Suppressor macrophage treated with lipopolysaccharide for 1 hour (primary cell): ENCODE results near the gene IER2.
A peak's percentile ranks its signal among the peaks of the same experiment; 100 is the strongest.

Source experiments
- DNase-seq, 3 donors: peaks; one replicate each; pipeline ENCODE4 v3.0.0-alpha.2; 2020 to 2022

Gene IER2

DNA sequence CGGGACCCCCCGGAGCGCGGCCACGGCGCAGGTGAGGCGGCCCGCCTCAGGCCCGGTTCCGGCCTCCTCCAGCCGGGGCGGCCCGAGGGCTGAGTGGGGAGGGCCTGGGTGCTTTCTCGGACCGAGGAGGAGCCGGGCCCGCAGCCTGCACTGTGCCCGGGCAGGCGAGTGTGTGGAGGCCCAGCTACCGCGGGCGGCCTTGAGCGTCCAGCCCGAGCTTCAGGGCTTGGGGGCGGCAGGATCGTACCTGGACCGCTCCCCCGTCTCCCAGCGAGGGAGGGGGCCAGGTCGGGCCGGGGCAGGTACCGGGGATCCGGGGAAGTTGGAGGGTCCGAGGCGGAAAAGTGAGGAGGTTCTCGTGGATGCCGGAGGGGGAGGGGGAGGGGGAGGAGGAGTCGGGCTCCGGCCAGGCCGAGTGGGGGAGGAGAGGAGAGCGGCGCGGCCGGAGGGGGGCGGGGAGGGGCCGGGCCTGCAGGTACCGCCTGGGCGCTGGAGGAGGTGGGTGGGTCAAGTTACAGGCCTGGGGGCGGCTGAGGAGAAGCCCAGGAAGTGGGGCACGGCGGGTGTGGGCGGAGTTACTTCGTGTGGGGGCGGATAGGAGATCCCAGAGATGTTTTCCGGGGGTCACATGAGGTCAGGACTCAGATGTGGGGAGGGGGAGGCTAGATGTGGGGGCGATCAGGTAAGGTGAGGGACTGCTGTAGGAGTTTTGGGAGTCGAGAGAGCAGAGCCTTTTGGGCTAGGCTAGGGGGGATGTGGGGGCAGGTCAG is 31.6 kb upstream of the IER2 start:
- peak; percentile 43 to 63 (median 59) for DNase-seq

GRCh38 chr19:13119627-13120026 is 30.6 kb upstream of the IER2 start:
- DNase-seq = peak; percentile 79 to 85 (median 83)

DNA sequence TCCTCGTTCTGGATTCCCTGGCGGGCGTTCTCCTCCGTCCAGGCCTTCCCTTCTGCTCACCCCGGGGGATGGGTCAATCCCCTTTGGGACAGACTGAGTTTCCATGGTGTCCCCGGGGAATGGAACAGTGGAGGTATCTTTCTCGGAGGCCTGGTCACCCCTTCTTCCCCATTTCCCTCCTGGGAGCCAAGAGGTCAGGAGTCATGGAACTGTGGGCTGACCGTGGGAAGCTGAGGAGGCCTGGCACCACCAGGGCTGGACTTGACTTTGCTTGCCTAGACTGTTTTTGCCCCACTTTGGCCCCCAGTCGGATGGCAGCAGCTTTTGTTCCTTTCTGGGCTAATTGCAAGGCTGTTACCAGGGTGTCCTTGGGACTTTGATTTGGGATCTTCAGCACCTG is 30.2 kb upstream of the IER2 start:
- DNase-seq = peak; percentile 22 to 51 (median 38)

- no peak for DNase-seq
These were observed 29.4 kb upstream of the IER2 start for GRCh38 chr19:13120817-13121216.

- DNase-seq = no peak
These were observed 28.5 kb upstream of the IER2 start for GRCh38 chr19:13121551-13122274.

GRCh38 chr19:13122275-13122878 is 27.8 kb upstream of the IER2 start:
- peak in 1 of 3 donors; percentile 33 for DNase-seq

DNA sequence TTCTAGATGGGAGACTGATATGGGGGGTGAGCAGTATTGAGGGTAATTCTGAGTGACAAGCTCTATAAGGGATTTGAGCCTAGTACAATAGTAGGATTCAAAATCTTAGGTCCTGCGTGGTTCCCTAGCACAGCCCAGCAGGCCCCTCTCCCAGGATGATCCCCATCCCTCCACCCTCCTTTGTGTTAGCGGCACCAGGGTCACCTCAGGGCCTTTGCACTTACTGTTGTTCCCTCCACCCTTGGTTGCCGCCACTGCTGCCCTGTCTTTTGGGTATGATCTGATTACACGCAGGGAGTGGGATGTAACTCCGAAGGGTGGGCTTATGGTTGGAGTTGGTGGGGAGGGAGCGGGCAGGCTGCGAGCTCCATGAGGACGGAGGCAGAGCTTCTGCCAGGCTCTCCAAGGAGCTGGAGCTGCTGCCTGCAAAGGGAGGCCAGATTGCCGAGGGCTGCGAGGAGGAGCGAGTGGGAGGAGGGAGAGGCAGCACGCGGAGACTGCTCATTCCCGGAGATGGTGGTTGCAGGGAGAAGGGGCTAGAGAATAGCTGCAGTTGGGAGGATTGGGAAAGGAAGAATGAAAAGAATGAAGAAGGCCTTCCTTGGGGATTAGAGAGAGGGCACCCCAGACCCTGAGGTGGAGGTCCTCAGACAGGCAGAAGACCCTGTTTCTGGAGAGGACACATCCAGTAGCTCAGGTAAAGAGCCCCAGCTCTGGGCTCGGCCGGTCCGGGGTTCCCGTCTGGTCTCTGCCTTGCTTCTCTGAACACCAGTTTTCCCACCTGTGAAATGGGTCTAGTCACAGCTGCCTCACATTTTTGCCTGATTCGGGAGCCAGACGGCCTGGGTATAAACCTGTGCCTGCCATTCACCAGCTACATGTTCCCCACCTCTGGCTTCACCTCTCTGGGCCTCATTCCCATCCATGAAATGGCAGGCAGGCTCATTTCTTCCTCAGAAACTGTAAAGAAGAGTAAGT is 26.9 kb upstream of the IER2 start:
- no peak for DNase-seq

DNA sequence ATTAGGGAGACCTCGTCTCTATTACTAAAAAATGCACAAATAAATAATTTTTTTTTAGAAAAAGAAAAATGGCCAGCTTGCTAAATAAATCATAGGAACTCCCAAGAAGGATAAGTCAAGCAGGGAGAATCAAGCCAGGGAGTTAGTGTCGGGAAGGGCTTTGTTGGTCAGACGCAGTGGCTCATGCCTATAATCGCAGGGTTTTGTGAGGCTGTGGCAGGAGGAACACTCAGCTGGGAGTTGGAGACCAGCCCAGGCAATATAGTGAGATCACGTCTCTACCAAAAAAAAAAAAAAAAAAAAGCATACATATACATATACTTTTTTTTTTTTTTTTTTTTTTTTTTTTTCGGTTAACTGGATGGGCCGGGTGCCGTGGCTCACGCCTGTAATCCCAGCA is 23.2 kb upstream of the IER2 start:
- no peak for DNase-seq

- DNase-seq = no peak
These were observed 22.2 kb upstream of the IER2 start for GRCh38 chr19:13127811-13128575.

- DNase-seq = no peak
These were observed 21.6 kb upstream of the IER2 start for GRCh38 chr19:13128583-13128982.

DNA sequence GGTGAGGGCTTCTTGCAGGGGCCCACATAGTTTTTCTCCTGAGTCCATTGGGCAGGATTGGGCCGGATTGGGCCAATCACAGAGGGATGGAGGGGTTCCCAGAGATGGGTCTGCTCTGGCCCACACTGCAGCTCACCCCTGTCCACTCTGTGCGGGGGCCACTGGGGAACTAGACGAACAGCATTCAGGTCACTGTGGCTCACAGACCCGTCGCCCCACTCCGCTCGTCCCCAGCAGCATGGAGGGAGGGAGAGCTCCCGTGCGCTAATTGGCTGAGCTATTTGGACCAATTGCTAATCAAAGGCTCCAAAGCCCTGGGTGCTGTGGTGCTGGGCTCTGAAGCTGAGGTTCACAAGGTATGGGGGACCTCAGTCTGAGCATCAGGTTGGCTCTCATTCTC is 20.8 kb upstream of the IER2 start:
- DNase-seq = no peak

DNA sequence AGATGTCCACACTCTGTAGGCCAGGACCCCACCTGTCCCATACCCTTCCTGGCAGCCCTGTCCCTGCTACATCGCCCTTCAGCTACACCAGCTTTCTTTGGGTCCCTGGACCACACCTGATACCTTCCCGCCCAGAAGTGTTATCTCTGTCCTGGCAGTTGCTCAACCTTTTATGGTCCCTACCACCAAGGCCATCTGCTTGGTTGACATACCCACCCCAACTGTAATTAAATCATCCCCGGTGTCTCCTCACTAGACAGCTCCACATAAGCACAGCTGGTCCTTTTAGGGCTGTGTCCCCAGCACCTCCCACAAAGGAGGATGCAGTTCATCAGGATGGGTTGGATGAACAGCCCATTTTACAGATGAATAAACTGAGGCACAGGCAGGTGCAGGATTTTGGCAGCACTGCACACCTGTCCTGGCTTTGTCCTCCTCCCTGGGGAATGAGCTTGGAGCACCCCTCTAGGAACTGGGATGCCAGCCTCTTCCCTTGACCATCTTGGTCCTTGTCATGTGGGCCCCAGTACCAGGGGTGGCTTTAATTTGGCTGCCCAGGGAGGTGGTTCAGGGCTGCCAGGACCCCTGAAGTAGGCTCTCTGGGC is 19.2 kb upstream of the IER2 start:
- no peak for DNase-seq

DNA sequence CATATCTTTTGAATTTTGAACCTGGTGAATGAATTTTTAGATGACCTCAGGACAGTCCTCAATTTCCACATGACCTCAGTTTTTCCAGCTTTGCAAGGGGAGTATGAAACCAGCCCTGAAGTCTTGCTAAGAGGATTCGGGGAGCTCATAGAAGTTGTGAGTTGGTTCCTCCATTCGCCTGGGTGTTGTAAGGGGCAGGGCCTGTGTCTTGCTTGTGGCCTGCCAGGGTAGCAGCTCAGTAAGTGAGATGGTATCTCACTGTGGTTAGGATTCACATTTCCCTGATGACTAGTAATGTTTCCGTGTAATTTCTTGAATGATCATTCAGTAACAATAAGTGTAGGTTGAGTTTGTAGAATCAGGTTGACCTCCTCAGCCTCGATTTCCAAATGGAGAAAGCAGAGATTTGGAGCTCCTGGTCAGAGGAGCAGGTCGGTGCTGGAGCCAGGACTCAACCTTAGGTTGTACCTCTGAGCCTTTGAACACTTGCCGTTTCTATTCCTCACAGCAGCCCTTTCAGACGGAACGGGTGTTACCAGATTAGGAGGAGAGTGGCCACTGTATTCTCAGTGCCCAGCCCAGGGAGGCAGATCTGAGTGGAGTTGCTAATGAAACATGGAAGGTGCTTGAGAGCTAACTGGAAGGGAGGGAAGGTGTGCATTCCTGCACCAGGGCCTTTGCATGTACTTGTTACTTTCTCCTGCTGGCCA is 17.6 kb upstream of the IER2 start:
- DNase-seq = no peak

GRCh38 chr19:13133241-13133870 is 16.9 kb upstream of the IER2 start:
- DNase-seq = no peak

- DNase-seq = no peak
These were observed 15.6 kb upstream of the IER2 start for GRCh38 chr19:13134626-13135025.

DNA sequence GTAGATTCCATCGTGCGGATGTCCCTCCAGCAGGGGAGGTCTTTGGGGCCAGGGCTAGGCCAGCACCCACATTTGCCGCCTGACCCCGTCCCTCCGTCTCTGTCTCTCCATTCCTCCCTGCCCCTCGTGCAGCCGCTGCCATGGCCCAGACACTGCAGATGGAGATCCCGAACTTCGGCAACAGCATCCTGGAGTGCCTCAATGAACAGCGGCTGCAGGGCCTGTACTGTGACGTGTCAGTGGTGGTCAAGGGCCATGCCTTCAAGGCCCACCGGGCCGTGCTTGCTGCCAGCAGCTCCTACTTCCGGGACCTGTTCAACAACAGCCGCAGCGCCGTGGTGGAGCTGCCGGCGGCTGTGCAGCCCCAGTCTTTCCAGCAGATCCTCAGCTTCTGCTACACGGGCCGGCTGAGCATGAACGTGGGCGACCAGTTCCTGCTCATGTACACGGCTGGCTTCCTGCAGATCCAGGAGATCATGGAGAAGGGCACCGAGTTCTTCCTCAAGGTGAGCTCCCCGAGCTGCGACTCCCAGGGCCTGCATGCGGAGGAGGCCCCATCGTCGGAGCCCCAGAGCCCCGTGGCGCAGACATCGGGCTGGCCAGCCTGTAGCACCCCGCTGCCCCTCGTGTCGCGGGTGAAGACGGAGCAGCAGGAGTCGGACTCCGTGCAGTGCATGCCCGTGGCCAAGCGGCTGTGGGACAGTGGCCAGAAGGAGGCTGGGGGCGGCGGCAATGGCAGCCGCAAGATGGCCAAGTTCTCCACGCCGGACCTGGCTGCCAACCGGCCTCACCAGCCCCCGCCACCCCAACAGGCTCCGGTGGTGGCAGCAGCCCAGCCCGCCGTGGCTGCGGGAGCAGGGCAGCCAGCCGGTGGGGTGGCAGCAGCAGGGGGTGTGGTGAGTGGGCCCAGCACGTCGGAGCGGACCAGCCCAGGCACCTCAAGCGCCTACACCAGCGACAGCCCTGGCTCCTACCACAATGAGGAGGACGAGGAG is 14.8 kb upstream of the IER2 start:
- no peak for DNase-seq

GRCh38 chr19:13137290-13137794 is 12.9 kb upstream of the IER2 start:
- no peak for DNase-seq

GRCh38 chr19:13138171-13138915 is 11.9 kb upstream of the IER2 start:
- DNase-seq = no peak
